GM18861 (cell line): ENCODE data around the gene LZTS2.

Experiments used
- ATAC-seq: cut with Tn5 transposase; IDR thresholded peaks from one replicate; pipeline ENCODE4 v1.9.1; 2021; ENCODE audit not compliant: unreplicated experiment

LZTS2 gene

GRCh38 chr10:100978901-100979195 lies 20.8 kb upstream of the LZTS2 start:
- no peak for ATAC-seq

- ATAC-seq: no peak
Measured at GRCh38 chr10:100979791-100980272, 19.8 kb upstream of the LZTS2 start.

- no peak for ATAC-seq
Measured at GRCh38 chr10:100980311-100980710, 19.3 kb upstream of the LZTS2 start.

GRCh38 chr10:100980711-100981110 lies 18.9 kb upstream of the LZTS2 start:
- no peak for ATAC-seq

- ATAC-seq: no peak
Measured at GRCh38 chr10:100981178-100981772, 18.3 kb upstream of the LZTS2 start.

- no peak for ATAC-seq
Measured at GRCh38 chr10:100982916-100983830, 16.4 kb upstream of the LZTS2 start.

- ATAC-seq: no peak
Measured at GRCh38 chr10:100983868-100984671, 15.5 kb upstream of the LZTS2 start.

GRCh38 chr10:100984672-100985177 lies 14.9 kb upstream of the LZTS2 start:
- ATAC-seq: no peak

GRCh38 chr10:100985336-100985735 lies 14.3 kb upstream of the LZTS2 start:
- ATAC-seq: peak; percentile 48

GRCh38 chr10:100986623-100986951 lies 13.0 kb upstream of the LZTS2 start:
- ATAC-seq: no peak

GRCh38 chr10:100986952-100987684 lies 12.5 kb upstream of the LZTS2 start, which contains the start of the genes MRPL43 and TWNK:
MRPL43 (minus strand) TSS chr10:100987497; CDS start chr10:100987443, 54 bp downstream.
TWNK (plus strand) TSS chr10:100987543; CDS start chr10:100988211, 668 bp downstream.
- peak; percentile 42 for ATAC-seq

- ATAC-seq: no peak
Measured at GRCh38 chr10:100987685-100988049, 11.9 kb upstream of the LZTS2 start.

GRCh38 chr10:100988166-100988565 lies 11.4 kb upstream of the LZTS2 start:
- no peak for ATAC-seq

- ATAC-seq: no peak
Measured at GRCh38 chr10:100989088-100989487, 10.5 kb upstream of the LZTS2 start.

GRCh38 chr10:100993986-100994708 lies 5.5 kb upstream of the LZTS2 start:
- no peak for ATAC-seq

GRCh38 chr10:100995181-100995580 lies 4.4 kb upstream of the LZTS2 start:
- ATAC-seq: no peak

GRCh38 chr10:100996678-100997359 lies 2.8 kb upstream of the LZTS2 start:
- ATAC-seq: no peak

- ATAC-seq: no peak
Measured at GRCh38 chr10:100997360-100998182, 2.0 kb upstream of the LZTS2 start.
